ENCODE measurements around the gene SORCS2.

- TF ChIP-seq, protein P1, sequence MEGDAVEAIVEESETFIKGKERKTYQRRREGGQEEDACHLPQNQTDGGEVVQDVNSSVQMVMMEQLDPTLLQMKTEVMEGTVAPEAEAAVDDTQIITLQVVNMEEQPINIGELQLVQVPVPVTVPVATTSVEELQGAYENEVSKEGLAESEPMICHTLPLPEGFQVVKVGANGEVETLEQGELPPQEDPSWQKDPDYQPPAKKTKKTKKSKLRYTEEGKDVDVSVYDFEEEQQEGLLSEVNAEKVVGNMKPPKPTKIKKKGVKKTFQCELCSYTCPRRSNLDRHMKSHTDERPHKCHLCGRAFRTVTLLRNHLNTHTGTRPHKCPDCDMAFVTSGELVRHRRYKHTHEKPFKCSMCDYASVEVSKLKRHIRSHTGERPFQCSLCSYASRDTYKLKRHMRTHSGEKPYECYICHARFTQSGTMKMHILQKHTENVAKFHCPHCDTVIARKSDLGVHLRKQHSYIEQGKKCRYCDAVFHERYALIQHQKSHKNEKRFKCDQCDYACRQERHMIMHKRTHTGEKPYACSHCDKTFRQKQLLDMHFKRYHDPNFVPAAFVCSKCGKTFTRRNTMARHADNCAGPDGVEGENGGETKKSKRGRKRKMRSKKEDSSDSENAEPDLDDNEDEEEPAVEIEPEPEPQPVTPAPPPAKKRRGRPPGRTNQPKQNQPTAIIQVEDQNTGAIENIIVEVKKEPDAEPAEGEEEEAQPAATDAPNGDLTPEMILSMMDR (IDR thresholded peaks at IDR 0.05), result no peak
- TF ChIP-seq EZH2 (IDR thresholded peaks at IDR 0.05; ENCODE audit: borderline replicate concordance, insufficient read depth, low read depth, low read length, poor library complexity, severe bottlenecking), result no peak
Measured at GRCh38 chr4:7157666-7158065, 34.7 kb upstream of the SORCS2 start.
